HEK293 (cell line): ENCODE data around the gene SLC22A12.

ENCODE experiments used
- KLF9 ChIP-seq: fragments of 450-650 bp; formaldehyde crosslinking; IDR thresholded peaks from 2 replicates; pipeline ENCODE4 v1.5.1; 2016; ENCODE audit warnings: missing biosample characterization, missing genetic modification characterization, low read depth
- ZNF341 ChIP-seq: fragments of 450-650 bp; formaldehyde crosslinking; IDR thresholded peaks from 2 replicates; pipeline ENCODE4; 2016; ENCODE audit warnings: low read depth, missing biosample characterization, missing genetic modification characterization
- ZNF626 ChIP-seq: fragments of 450-650 bp; sonication (Bioruptor Pico); formaldehyde crosslinking; IDR thresholded peaks from 2 replicates; pipeline ENCODE4 v1.5.1; 2018; ENCODE audit warnings: missing biosample characterization, missing genetic modification characterization, inconsistent platforms
- TF ChIP-seq, protein P1 (sequence below): fragments of 450-650 bp; formaldehyde crosslinking; IDR thresholded peaks from 2 replicates; pipeline ENCODE4 v1.5.1; 2016; ENCODE audit warnings: missing biosample characterization, missing genetic modification characterization

- TF ChIP-seq, protein P1, sequence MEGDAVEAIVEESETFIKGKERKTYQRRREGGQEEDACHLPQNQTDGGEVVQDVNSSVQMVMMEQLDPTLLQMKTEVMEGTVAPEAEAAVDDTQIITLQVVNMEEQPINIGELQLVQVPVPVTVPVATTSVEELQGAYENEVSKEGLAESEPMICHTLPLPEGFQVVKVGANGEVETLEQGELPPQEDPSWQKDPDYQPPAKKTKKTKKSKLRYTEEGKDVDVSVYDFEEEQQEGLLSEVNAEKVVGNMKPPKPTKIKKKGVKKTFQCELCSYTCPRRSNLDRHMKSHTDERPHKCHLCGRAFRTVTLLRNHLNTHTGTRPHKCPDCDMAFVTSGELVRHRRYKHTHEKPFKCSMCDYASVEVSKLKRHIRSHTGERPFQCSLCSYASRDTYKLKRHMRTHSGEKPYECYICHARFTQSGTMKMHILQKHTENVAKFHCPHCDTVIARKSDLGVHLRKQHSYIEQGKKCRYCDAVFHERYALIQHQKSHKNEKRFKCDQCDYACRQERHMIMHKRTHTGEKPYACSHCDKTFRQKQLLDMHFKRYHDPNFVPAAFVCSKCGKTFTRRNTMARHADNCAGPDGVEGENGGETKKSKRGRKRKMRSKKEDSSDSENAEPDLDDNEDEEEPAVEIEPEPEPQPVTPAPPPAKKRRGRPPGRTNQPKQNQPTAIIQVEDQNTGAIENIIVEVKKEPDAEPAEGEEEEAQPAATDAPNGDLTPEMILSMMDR (tag by site-specific recombination), result no peak
- TF ChIP-seq ZNF341 (tag by site-specific recombination) (no peak), KLF9 (no peak), ZNF626 (tag by site-specific recombination) (no peak)
Observed at GRCh38 chr11:64638018-64638665, 47.1 kb downstream of the SLC22A12 start.
